NCI-H2171 treated with DMSO at 0.1 percent for 48 hours (cell line): ENCODE measurements around the gene B3GALT2.

Experiments used
- DNase-seq: peaks from one replicate; lab custom pipeline; 2025; lab: John Stamatoyannopoulos, UW

The B3GALT2 gene

DNA sequence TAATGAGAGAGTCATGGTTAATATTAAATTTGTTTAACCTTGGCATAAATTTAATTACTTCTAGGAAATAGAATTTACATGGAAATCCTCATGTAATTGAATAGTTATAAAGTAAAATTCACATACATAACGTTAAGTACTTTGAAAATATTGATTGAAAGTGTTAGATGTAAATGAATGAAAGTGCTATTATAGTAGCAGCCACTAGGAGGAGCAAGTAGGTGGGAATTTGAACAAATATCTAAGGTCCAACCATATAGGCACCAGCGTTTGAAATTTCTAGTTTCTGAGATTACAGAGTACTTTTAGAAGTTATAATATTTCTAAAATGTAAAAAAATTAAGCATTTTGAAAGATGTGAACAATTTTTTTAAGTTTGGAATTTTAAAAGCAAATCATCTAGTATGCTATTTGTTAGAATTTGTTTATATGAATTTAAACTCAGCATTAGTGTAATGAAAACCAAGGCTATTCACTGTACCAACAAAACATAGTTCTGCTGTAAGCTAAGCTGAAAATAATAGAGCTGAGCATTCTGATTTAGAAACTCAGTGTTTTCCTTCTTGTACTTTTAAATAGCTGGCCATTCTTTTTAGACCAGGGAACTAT lies 3.3 kb downstream of the B3GALT2 start:
- peak; percentile 75 for DNase-seq

GRCh38 chr1:193181985-193182384 lies 4.4 kb downstream of the B3GALT2 start:
- peak; percentile 52 for DNase-seq

DNA sequence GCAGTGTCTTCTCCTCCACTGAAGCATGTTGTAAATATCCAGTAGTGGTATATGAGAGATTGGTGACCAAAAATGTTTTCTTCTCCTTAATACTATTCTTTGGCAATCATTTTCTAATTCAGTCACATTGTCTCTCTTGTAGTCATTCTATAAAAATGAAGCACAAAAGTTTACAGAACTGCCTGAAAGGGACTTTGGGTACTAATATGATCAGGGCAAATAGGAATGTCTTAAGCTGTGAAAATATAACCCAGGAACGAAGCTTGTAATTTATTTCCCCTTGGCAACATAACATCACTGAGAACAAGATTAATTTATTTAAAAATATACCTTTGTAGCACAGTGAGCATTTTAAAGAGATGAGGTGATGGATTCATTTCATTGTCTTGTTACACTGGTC lies 4.9 kb downstream of the B3GALT2 start:
- no peak for DNase-seq

DNA sequence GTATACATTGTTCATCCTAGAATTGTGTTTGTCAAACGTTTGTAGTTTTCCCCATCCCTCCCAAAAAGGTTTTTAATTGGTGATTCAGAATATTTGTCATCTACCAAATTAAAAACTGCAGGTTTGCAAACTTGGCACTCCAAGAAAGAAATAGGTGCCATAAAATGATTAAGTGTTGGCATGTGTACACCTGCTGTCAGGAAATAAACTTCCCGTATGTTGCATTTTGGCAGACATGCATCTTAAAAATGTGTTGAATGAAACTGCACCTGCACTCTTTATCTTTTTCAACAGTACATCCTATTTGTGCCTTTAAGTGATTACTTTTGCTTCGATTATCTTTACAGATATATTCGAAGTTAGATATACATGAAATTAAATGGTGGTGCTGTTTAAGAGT lies 7.3 kb downstream of the B3GALT2 start:
- DNase-seq = no peak

DNA sequence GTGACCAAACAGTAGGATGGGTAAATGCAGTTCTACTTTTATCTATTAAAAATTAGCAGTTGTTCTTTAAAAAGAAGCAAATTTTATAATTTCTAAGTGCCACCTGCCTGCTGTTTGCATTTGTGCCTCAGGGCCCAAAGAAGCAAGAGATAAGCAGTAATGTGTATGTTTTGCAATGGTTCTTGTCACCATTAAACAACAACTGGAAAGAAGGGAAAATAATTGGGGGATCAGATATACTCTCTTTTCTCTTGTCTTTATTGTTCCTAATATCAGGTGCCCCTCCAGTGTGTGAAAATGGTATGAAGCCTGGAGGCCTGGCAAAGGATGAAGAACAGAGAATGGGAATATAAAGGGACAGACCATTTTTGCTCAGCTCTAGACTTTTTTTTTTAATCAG lies 9.6 kb downstream of the B3GALT2 start:
- no peak for DNase-seq

GRCh38 chr1:193176113-193176512 lies 10.3 kb downstream of the B3GALT2 start:
- DNase-seq = no peak

GRCh38 chr1:193157360-193157759 lies 29.1 kb downstream of the B3GALT2 start:
- no peak for DNase-seq

DNA sequence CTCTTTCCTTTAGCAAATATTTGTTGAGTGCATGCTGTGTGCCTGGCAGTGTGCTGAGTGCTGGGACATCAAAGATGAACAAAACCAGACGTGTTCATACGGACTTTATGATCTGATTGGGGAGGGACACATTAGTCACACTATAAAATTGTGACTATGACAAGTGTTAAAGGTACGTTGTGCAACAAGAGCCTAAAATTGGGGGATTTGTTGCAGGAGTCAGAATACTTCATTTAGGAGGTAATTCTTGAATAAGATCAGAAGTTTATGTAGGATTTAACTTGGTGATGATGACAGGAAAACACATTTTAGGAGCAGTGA lies 29.6 kb downstream of the B3GALT2 start:
- DNase-seq = no peak

DNA sequence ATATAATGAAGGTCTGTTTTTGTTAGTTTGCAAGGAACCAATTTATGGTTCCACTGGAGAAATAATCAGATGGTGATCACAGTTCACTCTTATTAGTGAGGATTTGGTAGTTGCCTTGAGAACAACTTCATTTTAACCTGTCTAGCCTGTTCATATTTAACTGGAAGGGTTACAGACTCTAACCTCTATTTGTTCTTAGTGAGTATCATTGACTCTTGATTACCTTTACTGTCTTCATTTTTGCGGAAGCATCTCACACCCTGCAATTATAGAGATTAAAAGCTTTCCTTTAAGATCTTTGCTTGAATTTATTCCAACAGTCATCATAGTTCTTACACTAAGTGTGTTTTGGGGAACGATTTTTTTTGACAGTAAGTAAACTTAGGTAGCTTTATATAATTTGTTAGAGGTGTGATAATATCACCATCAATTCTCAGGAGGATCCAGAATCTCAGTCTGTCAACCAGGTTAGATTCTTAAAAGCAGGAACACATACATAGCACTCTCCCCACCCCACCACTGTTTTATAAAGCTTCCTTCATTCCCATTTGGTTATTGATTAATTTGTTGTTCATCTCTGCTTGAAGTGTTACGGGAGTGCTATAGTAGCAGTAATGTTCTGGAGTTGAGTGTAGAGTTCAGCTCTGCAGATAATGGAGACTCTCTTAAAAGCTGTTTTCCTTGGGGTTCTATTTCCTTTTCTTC lies 30.1 kb downstream of the B3GALT2 start:
- DNase-seq = no peak

GRCh38 chr1:193144999-193145398 lies 41.4 kb downstream of the B3GALT2 start:
- no peak for DNase-seq

- DNase-seq = no peak
Observed at GRCh38 chr1:193144361-193144938, 42.0 kb downstream of the B3GALT2 start.

DNA sequence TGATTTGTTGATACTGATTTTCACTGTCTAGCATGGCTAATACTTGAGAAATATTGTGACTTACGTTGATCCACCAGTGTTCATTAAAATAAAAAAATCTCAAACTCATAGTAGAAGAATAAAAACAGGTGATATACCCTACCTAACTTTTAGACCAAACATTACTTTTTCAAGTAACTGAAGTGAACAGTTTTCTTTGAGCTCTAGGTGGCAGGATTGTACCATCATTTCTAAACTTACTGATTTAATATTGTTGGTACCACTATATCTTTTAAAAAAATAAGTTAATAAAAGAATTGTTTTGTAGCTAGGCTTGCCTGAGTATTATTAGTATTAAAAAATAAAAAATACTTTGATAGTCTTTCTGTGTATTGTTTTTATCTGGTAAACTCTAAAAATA lies 43.1 kb downstream of the B3GALT2 start:
- DNase-seq = peak; percentile 30

GRCh38 chr1:193142409-193142808 lies 44.0 kb downstream of the B3GALT2 start:
- DNase-seq = no peak

DNA sequence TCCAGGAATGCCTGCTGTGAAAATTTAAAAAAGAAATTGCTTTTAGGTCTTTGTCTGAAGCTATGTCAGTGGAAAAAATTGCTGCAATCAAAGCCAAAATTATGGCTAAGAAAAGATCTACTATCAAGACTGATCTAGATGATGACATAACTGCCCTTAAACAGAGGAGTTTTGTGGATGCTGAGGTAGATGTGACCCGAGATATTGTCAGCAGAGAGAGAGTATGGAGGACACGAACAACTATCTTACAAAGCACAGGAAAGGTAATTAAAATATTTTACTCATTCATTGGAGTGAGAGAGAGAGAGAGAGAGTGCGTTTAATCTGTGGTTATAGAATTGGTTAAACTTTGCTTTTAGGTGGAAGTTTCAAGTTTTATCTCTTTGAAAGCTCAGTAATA lies 44.6 kb downstream of the B3GALT2 start:
- DNase-seq = no peak

DNA sequence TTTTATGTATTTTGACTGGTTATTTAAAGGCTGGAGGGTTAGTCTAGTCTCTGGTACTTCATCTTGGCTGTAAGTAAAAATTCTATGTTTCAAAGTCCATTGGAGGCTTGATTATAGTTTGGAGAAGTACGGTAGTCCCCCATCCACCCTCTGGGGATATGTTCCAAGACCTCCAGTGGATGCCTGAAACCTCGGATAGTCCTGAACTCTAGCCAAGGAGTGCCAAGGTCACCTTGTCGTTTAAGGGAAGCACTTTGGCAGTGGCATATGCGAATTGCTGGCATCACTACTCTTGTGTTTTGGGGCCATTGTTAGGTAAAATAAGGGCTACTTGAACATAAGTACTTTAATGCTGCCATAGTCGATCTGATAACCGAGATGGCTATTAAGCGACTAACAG lies 46.2 kb downstream of the B3GALT2 start:
- DNase-seq = no peak

DNA sequence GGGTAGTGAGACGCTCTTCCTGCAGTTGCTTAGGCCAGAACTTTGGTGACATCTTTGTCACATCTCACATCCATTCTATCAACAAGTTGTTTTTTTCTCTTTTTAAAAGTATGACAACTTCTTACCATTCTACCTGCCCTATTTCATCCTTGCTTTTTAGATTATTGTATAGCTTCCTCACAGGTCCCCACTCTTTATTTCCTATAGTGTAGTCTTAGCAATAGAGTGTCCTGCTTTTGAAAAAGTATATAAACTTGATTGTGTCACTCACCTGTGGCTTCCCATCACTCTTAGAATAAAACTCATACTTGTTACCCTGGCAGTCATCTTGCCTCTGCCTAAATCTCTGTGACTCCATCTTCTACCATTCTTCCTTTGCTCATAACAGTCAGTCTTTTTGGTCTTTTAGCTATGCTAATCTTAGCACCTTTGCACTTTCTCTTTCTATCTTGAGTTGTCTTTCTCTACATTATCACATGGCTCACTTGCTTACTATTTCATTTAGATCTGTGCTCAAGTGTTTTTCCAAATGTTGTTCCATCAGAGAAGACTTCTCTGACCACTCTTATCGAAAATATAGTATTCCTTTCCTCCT lies 55.0 kb downstream of the B3GALT2 start:
- DNase-seq = no peak
